ENCODE measurements around the gene TMEM62.
"Not testable (repeated sequence)": the region's sequence is repeated elsewhere in the genome, so short reads cannot be mapped to it uniquely, and the experiment has no call there.

The TMEM62 gene

DNA sequence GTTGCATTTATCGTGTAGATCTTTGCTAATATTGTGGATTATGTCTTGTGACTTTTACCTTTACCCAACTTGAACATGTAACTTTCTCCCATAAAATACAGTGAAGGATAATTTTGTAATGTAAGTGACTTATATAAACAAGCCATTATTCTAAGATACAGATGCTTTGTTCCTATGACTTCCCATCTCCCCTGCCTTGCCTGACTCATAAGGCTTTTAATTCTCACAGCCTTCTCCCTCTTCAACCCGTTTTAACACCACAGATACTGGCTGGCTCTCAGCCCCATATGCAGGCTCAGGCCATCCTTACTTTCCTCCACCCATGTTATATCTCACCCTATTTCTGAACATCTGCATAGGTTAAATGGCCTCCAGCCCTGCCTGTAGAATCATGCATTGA lies 55.9 kb downstream of the TMEM62 start:
- Histone ChIP-seq H3K4me3 (ENCODE audit: insufficient read depth, low read depth, low read length, poor library complexity, severe bottlenecking) (no peak overlapping the region), H3K27me3 (replicated peaks; ENCODE audit: control insufficient read depth, insufficient read depth, low read length, poor library complexity, severe bottlenecking) (no peaks in the 10 kb centered on the region), H3K9me3 (ENCODE audit: control insufficient read depth, low read length) (no peaks in the 10 kb centered on the region), H3K4me1 (ENCODE audit: control insufficient read depth, insufficient read depth, low read length, poor library complexity, severe bottlenecking) (peaks cover 14% of the 10 kb centered on the region), H3K27ac (ENCODE audit: insufficient read depth, low read length, poor library complexity, severe bottlenecking) (no peak overlapping the region), H3K36me3 (ENCODE audit: control insufficient read depth, insufficient read depth, low read length) (peaks cover 51% of the 10 kb centered on the region)
- DNase-seq, result no peak

DNA sequence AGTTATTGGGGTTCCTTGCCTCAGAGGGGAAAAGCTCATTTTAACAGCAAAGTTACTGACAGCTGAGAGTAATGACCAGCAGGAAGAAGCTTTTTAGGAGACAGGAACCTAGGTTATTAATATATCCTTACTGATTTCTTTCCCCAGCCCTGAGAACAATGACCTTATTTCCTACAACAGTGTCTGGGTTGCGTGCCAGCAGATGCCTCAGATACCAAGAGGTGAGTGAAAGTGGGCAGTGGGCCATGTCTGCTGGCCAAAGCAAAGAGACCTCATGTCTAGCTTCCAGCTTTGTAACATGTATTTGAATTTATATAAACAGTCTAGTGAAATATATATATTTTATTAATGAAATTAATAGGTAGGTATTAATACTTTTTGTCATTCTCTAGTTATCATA lies 56.8 kb downstream of the TMEM62 start:
- no peak overlapping the region for H3K27ac ChIP-seq (ENCODE audit: insufficient read depth, low read length, poor library complexity, severe bottlenecking)
- H3K27me3 ChIP-seq (replicated peaks; ENCODE audit: control insufficient read depth, insufficient read depth, low read length, poor library complexity, severe bottlenecking), result no peaks in the 10 kb centered on the region
- no peak for DNase-seq
- peaks cover 60% of the 10 kb centered on the region for H3K36me3 ChIP-seq (ENCODE audit: control insufficient read depth, insufficient read depth, low read length)
- no peak overlapping the region for H3K4me3 ChIP-seq (ENCODE audit: insufficient read depth, low read depth, low read length, poor library complexity, severe bottlenecking)
- peaks cover 14% of the 10 kb centered on the region for H3K4me1 ChIP-seq (ENCODE audit: control insufficient read depth, insufficient read depth, low read length, poor library complexity, severe bottlenecking)
- no peaks in the 10 kb centered on the region for H3K9me3 ChIP-seq (ENCODE audit: control insufficient read depth, low read length)

DNA sequence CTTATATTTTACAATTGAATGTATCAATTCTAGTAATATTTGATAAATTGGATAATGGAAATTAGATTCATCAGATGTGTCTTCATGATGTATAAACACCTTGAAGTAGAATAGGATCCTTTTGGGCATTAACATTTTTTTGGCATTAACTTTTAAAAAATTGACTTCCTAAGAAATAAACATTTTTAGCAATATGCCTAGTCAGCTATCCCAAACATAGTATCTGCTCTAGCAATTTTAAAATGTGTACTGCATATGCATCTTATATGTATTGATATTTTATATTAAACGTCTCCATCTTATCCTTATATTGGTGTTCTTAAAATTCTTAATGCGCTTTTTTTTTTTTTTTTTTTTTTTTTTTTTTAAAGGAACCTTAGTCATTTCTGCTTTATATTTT lies 60.3 kb downstream of the TMEM62 start:
- H3K27ac ChIP-seq (ENCODE audit: insufficient read depth, low read length, poor library complexity, severe bottlenecking), result no peak overlapping the region
- H3K36me3 ChIP-seq (ENCODE audit: control insufficient read depth, insufficient read depth, low read length), result peaks cover 75% of the 10 kb centered on the region
- no peaks in the 10 kb centered on the region for H3K4me1 ChIP-seq (ENCODE audit: control insufficient read depth, insufficient read depth, low read length, poor library complexity, severe bottlenecking)
- no peaks in the 10 kb centered on the region for H3K9me3 ChIP-seq (ENCODE audit: control insufficient read depth, low read length)
- DNase-seq, result no peak
- no peaks in the 10 kb centered on the region for H3K27me3 ChIP-seq (replicated peaks; ENCODE audit: control insufficient read depth, insufficient read depth, low read length, poor library complexity, severe bottlenecking)
- H3K4me3 ChIP-seq (ENCODE audit: insufficient read depth, low read depth, low read length, poor library complexity, severe bottlenecking), result no peak overlapping the region

DNA sequence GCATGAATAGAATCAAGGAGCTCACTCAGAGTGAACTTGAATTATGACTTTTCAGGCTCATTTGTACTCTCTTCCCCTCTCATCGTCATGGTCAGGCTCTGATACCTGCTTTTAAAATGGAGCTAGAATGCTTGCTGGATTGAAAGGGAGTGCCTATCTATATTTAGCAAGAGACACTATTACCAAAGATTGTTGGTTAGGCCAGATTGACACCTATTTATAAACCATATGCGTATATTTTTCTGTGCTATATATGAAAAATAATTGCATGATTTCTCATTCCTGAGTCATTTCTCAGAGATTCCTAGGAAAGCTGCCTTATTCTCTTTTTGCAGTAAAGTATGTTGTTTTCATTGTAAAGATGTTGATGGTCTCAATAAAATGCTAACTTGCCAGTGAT lies 61.4 kb downstream of the TMEM62 start:
- Histone ChIP-seq H3K36me3 (ENCODE audit: control insufficient read depth, insufficient read depth, low read length) (peaks cover 66% of the 10 kb centered on the region), H3K4me3 (ENCODE audit: insufficient read depth, low read depth, low read length, poor library complexity, severe bottlenecking) (no peak overlapping the region), H3K4me1 (ENCODE audit: control insufficient read depth, insufficient read depth, low read length, poor library complexity, severe bottlenecking) (no peaks in the 10 kb centered on the region), H3K9me3 (ENCODE audit: control insufficient read depth, low read length) (no peaks in the 10 kb centered on the region), H3K27me3 (replicated peaks; ENCODE audit: control insufficient read depth, insufficient read depth, low read length, poor library complexity, severe bottlenecking) (no peaks in the 10 kb centered on the region), H3K27ac (ENCODE audit: insufficient read depth, low read length, poor library complexity, severe bottlenecking) (no peak overlapping the region)
- DNase-seq, result no peak

DNA sequence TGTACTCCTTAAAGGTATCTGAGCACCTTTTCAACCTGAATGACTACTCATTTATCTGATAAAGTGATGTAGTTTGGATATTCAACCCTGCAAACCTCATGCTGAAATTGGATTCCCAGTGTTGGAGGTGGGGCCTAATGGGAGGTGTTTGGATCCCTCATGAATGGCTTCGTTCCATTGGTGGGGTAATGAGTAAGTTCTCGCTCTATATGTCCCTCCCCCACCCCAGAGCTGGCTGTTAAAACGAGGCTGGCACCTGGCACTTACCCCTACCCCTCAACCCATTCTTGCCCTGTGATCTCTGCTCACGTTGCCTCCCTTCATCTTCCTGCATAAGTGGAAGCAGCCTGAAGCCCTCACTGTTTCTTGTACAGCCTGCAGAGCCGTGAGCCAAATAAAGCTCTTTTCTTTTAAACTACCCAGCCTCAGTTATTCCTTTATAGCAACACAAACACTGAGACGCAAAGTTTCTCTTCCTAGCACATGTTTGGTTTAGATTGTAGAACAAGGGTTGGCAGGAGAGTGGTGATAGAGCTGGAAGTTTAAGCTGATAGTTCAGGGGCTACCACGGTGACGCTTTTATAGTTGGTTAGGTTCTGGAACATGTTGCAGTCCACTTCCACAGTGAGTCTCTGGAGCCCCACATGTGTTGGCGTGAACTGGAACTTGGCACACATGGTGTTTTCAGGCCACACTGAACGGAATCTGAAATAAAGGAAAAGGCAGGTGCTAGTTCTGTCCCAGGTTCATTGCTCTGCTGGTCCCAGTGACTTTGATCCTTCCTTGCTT lies 63.6 kb downstream of the TMEM62 start:
- no peak for DNase-seq
- Histone ChIP-seq H3K4me1 (ENCODE audit: control insufficient read depth, insufficient read depth, low read length, poor library complexity, severe bottlenecking) (no peaks in the 10 kb centered on the region), H3K36me3 (ENCODE audit: control insufficient read depth, insufficient read depth, low read length) (peaks cover 45% of the 10 kb centered on the region)

DNA sequence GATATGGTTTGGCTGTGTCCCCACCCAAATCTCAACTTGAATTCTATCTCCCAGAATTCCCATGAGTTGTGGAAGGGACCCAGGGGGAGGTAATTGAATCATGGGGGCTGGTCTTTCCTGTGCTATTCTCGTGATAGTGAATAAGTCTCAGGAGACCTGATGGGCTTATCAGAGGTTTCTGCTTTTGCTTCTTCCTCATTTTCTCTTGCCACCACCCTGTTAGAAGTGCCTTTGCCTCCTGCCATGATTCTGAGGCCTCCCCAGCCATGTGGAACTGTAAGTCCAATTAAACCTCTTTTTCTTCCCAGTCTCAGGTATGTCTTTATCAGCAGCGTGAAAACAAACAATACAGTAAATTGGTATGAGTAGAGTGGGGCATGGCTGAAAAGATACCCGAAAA lies 64.4 kb downstream of the TMEM62 start:
- not testable (repeated sequence) for H3K27ac ChIP-seq (ENCODE audit: insufficient read depth, low read length, poor library complexity, severe bottlenecking); H3K4me3 ChIP-seq (ENCODE audit: insufficient read depth, low read depth, low read length, poor library complexity, severe bottlenecking)
- H3K36me3 ChIP-seq (ENCODE audit: control insufficient read depth, insufficient read depth, low read length), result peaks cover 36% of the 10 kb centered on the region

More for the DNA sequence above, 63.6 kb downstream of the TMEM62 start:
- no peaks in the 10 kb centered on the region for H3K27me3 ChIP-seq (replicated peaks; ENCODE audit: control insufficient read depth, insufficient read depth, low read length, poor library complexity, severe bottlenecking)
- no peak overlapping the region for H3K27ac ChIP-seq (ENCODE audit: insufficient read depth, low read length, poor library complexity, severe bottlenecking)
- no peaks in the 10 kb centered on the region for H3K9me3 ChIP-seq (ENCODE audit: control insufficient read depth, low read length)
- H3K4me3 ChIP-seq (ENCODE audit: insufficient read depth, low read depth, low read length, poor library complexity, severe bottlenecking), result no peak overlapping the region

DNA sequence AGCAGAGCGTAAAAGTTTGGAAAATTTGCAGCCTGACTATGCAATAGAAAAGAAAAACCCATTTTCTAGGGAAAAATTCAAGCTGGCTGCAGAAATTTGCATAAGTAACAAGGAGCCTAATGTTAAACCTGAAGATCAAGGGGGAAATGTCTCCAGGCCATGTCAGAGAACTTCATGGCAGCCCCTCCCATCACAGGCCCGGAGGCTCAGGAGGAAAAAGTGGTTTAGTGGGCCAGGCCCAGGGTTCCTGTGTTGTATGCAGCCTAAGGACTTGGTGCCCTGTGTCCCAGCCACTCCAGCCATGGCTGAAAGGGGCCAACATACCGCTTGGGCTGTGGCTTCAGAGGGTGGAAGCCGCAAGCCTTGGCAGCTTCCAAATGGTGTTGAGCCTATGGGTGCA lies 65.2 kb downstream of the TMEM62 start:
- H3K27ac ChIP-seq (ENCODE audit: insufficient read depth, low read length, poor library complexity, severe bottlenecking); H3K27me3 ChIP-seq (replicated peaks; ENCODE audit: control insufficient read depth, insufficient read depth, low read length, poor library complexity, severe bottlenecking); DNase-seq; H3K4me3 ChIP-seq (ENCODE audit: insufficient read depth, low read depth, low read length, poor library complexity, severe bottlenecking); H3K4me1 ChIP-seq (ENCODE audit: control insufficient read depth, insufficient read depth, low read length, poor library complexity, severe bottlenecking); H3K9me3 ChIP-seq (ENCODE audit: control insufficient read depth, low read length): not testable (repeated sequence)
- H3K36me3 ChIP-seq (ENCODE audit: control insufficient read depth, insufficient read depth, low read length), result peaks cover 30% of the 10 kb centered on the region

More for the DNA sequence above, 64.4 kb downstream of the TMEM62 start:
- H3K9me3 ChIP-seq (ENCODE audit: control insufficient read depth, low read length); H3K4me1 ChIP-seq (ENCODE audit: control insufficient read depth, insufficient read depth, low read length, poor library complexity, severe bottlenecking); DNase-seq; H3K27me3 ChIP-seq (replicated peaks; ENCODE audit: control insufficient read depth, insufficient read depth, low read length, poor library complexity, severe bottlenecking): not testable (repeated sequence)

DNA sequence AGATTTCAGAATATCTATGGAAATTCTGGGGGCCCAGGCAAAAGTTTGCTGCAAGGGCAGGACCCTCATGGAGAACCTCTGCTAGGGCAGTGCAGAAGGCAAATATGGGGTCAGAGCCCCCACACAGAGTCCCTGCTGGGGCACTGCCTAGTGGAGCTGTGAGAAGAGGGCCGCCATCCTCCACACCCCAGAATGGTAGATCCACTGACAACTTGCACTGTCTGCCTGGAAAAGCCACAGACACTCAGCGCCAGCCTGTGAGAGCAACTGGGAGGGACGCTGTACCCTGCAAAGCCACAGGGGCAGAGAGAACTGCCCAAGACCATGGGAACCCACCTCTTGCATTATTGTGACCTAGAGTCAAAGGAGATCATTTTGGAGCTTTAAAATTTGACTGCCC lies 65.6 kb downstream of the TMEM62 start:
- no peaks in the 10 kb centered on the region for H3K27me3 ChIP-seq (replicated peaks; ENCODE audit: control insufficient read depth, insufficient read depth, low read length, poor library complexity, severe bottlenecking)
- no peaks in the 10 kb centered on the region for H3K9me3 ChIP-seq (ENCODE audit: control insufficient read depth, low read length)
- peaks cover 27% of the 10 kb centered on the region for H3K36me3 ChIP-seq (ENCODE audit: control insufficient read depth, insufficient read depth, low read length)

DNA sequence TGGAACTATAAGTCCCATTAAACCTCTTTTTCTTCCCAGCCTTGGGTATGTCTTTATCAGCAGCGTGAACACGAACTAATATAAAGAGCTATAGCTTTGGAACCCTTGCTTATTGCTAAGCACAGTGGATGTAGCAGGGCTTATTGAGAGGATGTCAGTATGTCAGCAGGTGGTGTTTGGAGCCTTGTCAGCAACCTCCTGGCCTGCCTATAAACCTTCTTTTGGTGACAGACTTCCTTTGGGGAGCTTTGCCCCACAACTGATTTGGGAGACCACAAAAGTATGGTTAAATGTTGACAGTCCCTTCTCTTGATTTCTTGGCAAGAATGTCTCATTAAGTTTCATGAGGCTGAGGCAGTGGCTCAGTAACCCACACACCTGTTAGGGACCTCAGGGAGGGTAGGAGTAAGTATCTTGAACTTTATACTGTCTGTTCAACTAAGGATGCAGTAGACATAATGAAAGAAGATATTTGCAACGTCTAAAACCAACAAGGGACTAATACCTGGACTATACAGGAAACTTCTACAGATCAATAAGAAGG lies 66.6 kb downstream of the TMEM62 start:
- no peak for DNase-seq
- no peaks in the 10 kb centered on the region for H3K27me3 ChIP-seq (replicated peaks; ENCODE audit: control insufficient read depth, insufficient read depth, low read length, poor library complexity, severe bottlenecking)
- no peak overlapping the region for H3K27ac ChIP-seq (ENCODE audit: insufficient read depth, low read length, poor library complexity, severe bottlenecking)
- H3K4me3 ChIP-seq (ENCODE audit: insufficient read depth, low read depth, low read length, poor library complexity, severe bottlenecking), result no peak overlapping the region
- H3K4me1 ChIP-seq (ENCODE audit: control insufficient read depth, insufficient read depth, low read length, poor library complexity, severe bottlenecking), result no peaks in the 10 kb centered on the region
- H3K9me3 ChIP-seq (ENCODE audit: control insufficient read depth, low read length), result no peaks in the 10 kb centered on the region
- peaks cover 16% of the 10 kb centered on the region for H3K36me3 ChIP-seq (ENCODE audit: control insufficient read depth, insufficient read depth, low read length)

More for the DNA sequence above, 65.6 kb downstream of the TMEM62 start:
- no peaks in the 10 kb centered on the region for H3K4me1 ChIP-seq (ENCODE audit: control insufficient read depth, insufficient read depth, low read length, poor library complexity, severe bottlenecking)
- H3K4me3 ChIP-seq (ENCODE audit: insufficient read depth, low read depth, low read length, poor library complexity, severe bottlenecking), result no peak overlapping the region
- no peak overlapping the region for H3K27ac ChIP-seq (ENCODE audit: insufficient read depth, low read length, poor library complexity, severe bottlenecking)
- no peak for DNase-seq

DNA sequence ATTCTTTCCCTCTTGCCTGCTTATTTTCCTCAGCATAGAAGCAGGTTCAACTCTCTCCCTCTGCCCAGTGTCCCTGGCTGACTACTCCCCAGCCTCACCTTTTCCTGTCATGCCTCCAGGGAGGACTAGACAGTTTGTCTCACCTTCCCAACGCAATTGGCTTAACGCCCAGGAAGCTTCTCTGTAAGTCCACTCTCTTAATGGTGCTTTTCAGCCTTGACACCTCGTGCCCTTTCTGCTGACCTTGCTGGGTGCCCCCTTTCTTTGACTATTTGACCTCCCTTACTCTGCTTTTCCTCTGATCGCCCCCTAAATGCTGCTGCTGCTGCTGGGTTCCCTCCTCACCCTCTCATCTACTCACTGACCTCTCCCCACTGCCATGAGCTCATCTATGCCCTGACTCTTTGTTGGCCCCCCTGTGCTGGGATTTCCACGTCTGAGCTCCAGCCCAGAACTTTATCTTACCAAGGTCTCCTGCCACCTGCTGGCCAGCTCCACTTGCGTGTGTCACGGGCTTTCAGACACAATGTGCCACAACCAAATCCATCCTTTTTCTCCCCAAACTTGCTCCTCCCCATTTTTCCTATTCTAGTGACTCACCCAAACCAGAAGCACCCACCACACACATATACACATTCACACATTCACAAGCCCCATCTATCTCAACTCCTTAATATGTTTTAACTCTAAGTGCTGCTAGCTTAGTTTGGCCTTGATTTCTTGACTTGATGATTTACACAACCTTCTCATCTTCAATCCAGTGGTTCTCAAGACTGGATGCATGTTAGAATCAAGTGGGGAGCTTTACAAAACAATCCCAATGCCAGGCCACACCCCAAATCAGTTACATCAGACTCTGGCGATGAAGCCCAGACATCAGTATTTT lies 70.9 kb downstream of the TMEM62 start:
- Histone ChIP-seq H3K4me3 (ENCODE audit: insufficient read depth, low read depth, low read length, poor library complexity, severe bottlenecking) (no peak overlapping the region), H3K36me3 (ENCODE audit: control insufficient read depth, insufficient read depth, low read length) (no peaks in the 10 kb centered on the region), H3K27me3 (replicated peaks; ENCODE audit: control insufficient read depth, insufficient read depth, low read length, poor library complexity, severe bottlenecking) (no peaks in the 10 kb centered on the region), H3K4me1 (ENCODE audit: control insufficient read depth, insufficient read depth, low read length, poor library complexity, severe bottlenecking) (no peaks in the 10 kb centered on the region), H3K9me3 (ENCODE audit: control insufficient read depth, low read length) (no peaks in the 10 kb centered on the region), H3K27ac (ENCODE audit: insufficient read depth, low read length, poor library complexity, severe bottlenecking) (no peak overlapping the region)
- no peak for DNase-seq

Data from effector memory CD4-positive, alpha-beta T cell (primary cell).